K562 (cell line): ENCODE measurements around the gene TRIP12. TPM values are rescaled to one million over a fixed set of nuclear protein-coding genes. Genes with fewer than 3 reads are reported as not detected.

ENCODE experiments used
- ATAC-seq: fragments of 200-7000 bp; cut with Tn5 transposase; 3 replicates; pipeline ENCODE4 v1.9.1; 2020; ENCODE audit warnings: moderate library complexity
- BruUV-seq: library from RNA; stranded (reverse); fragments of 400-500 nt; replicated peaks from 2 replicates; lab custom pipeline; 2021; lab: Mats Ljungman, UMichigan
- CTCF ChIA-PET: fragments of 300-600 bp; formaldehyde crosslinking; extraction: SDS; loops from one replicate; lab custom pipeline; 2021; ENCODE audit warnings: low intra/inter-chr PET ratio; lab: Yijun Ruan, JAX
- POLR2A ChIA-PET: fragments of 300-600, 350-650 bp; sonication (Branson Sonifier 250); formaldehyde crosslinking; extraction: SDS; loops from one replicate; lab custom pipeline; 2021; ENCODE audit warnings: antibody characterized with exemption, inconsistent platforms; lab: Yijun Ruan, JAX
- DNase-seq, 4 experiments: peaks; one replicate each; pipeline versions ENCODE4 v3.0.0 to v3.0.0-alpha.2; 2011 to 2018; ENCODE audit warnings: low spot score in 3 of 4, mixed read lengths in 3 of 4; ENCODE audit errors: extremely low read depth in 1 of 4
- FAIRE-seq: peaks from 2 replicates; lab custom pipeline; 2011; peaks lifted over from hg19 to GRCh38; lab: Jason Lieb, UNC
- H2AFZ ChIP-seq: 2 replicates; pipeline ENCODE4 v1.6.0; 2011; ENCODE audit warnings: low read depth, low read length, control low read depth, inconsistent platforms
- H3K27ac ChIP-seq: fragments of 200-600 bp; 3 replicates; pipeline ENCODE4 v1.8.0; 2011; ENCODE audit warnings: low read depth, mild to moderate bottlenecking, control low read depth, inconsistent platforms, low read length, moderate library complexity, mixed read lengths; ENCODE audit errors: extremely low read depth
- H3K27me3 ChIP-seq, 2 experiments: fragments of 300-600 bp in 1 of 2; 2 replicates in 1 of 2; 3 replicates in 1 of 2; pipeline versions ENCODE4 v1.6.0 to v1.8.0; 2011; ENCODE audit warnings: inconsistent platforms in 2 of 2, low read length in 2 of 2, mild to moderate bottlenecking in 1 of 2, mixed read lengths in 1 of 2, moderate library complexity in 1 of 2; ENCODE audit not compliant: control insufficient read depth in 2 of 2, insufficient read depth in 2 of 2
- H3K36me3 ChIP-seq: fragments of 300-600 bp; 3 replicates; pipeline ENCODE4 v1.8.0; 2011; ENCODE audit warnings: mild to moderate bottlenecking, low read length, inconsistent platforms; ENCODE audit not compliant: control insufficient read depth, insufficient read depth
- H3K4me1 ChIP-seq, 2 experiments: fragments of 200-600 bp in 1 of 2; replicated peaks in 1 of 2; 2 replicates in 1 of 2; 3 replicates in 1 of 2; pipeline versions ENCODE4 v1.5.1 to v1.8.0; 2011; ENCODE audit warnings: inconsistent platforms in 2 of 2, low read length in 2 of 2, mild to moderate bottlenecking in 1 of 2, mixed read lengths in 1 of 2, moderate library complexity in 1 of 2; ENCODE audit not compliant: control insufficient read depth in 2 of 2, insufficient read depth in 2 of 2
- H3K4me2 ChIP-seq: 2 replicates; pipeline ENCODE4 v1.6.1; 2011; ENCODE audit warnings: low read length, control low read depth, inconsistent platforms, mixed read lengths; ENCODE audit not compliant: insufficient read depth
- H3K4me3 ChIP-seq: fragments of 200-600 bp; sonication (generic), shearing (Covaris generic); 2 replicates; pipeline ENCODE4 v1.5.1; 2016; ENCODE audit warnings: control low read depth, inconsistent platforms
- H3K79me2 ChIP-seq: fragments of 200-600 bp; 3 replicates; pipeline ENCODE4 v1.8.0; 2011; ENCODE audit warnings: low read length, inconsistent platforms; ENCODE audit not compliant: control insufficient read depth, insufficient read depth
- H3K9ac ChIP-seq, 2 experiments: 2 replicates each; pipeline versions ENCODE4 v1.6.0 to v1.6.1; 2011; ENCODE audit warnings: low read depth in 2 of 2, low read length in 2 of 2, control low read depth in 1 of 2, inconsistent platforms in 1 of 2, mild to moderate bottlenecking in 1 of 2, mixed read lengths in 1 of 2; ENCODE audit not compliant: insufficient read depth in 1 of 2
- H3K9me1 ChIP-seq: one replicate; pipeline ENCODE4 v1.6.0; 2011; ENCODE audit warnings: inconsistent platforms, mild to moderate bottlenecking, low read length, moderate library complexity; ENCODE audit not compliant: control insufficient read depth, insufficient read depth
- H3K9me3 ChIP-seq: replicated peaks from 2 replicates; pipeline ENCODE4 v1.5.1; 2011; ENCODE audit warnings: low read depth, low read length, inconsistent platforms; ENCODE audit not compliant: control insufficient read depth, insufficient read depth
- H4K20me1 ChIP-seq: replicated peaks from 2 replicates; pipeline ENCODE4 v1.6.1; 2011; ENCODE audit warnings: low read length, inconsistent platforms, mixed read lengths; ENCODE audit not compliant: control insufficient read depth, insufficient read depth
- CCNT2 ChIP-seq: IDR thresholded peaks from 2 replicates; pipeline ENCODE4 v1.6.1; 2011; ENCODE audit warnings: borderline replicate concordance, low read depth, mild to moderate bottlenecking, moderate library complexity, mixed read lengths, low read length; ENCODE audit not compliant: insufficient read length; ENCODE audit errors: extremely low read depth
- CLOCK ChIP-seq: fragments of 250-450 bp; sonication (Bioruptor Pico); IDR thresholded peaks from 2 replicates; pipeline ENCODE4 v1.4.0; 2020; ENCODE audit warnings: mild to moderate bottlenecking, moderate library complexity, borderline replicate concordance
- COPS2 ChIP-seq: fragments of 450-650 bp; conservative IDR thresholded peaks from 2 replicates; pipeline ENCODE4 v1.6.1; 2016; ENCODE audit warnings: mild to moderate bottlenecking, moderate library complexity
- FUS ChIP-seq: fragments of 200-400 bp; formaldehyde crosslinking; optimal IDR thresholded peaks from 2 replicates; pipeline ENCODE3; 2017; ENCODE audit warnings: low read depth, low read length
- HMGN3 ChIP-seq: IDR thresholded peaks from 2 replicates; pipeline ENCODE4 v1.6.1; 2011; ENCODE audit warnings: borderline replicate concordance, low read depth, mild to moderate bottlenecking, mixed read lengths, low read length; ENCODE audit not compliant: insufficient read length; ENCODE audit errors: extremely low read depth
- MTF1 ChIP-seq: fragments of 250-450 bp; sonication (Bioruptor Pico); IDR thresholded peaks from 2 replicates; pipeline ENCODE4 v1.9.0; 2021; ENCODE audit warnings: moderate library complexity, mild to moderate bottlenecking, inconsistent platforms, borderline replicate concordance
- NCOA1 ChIP-seq: fragments of 450-650 bp; IDR thresholded peaks from 2 replicates; pipeline ENCODE4 v1.6.1; 2016; ENCODE audit warnings: low read depth
- NEUROD1 ChIP-seq: fragments of 150-350 bp; IDR thresholded peaks from 2 replicates; pipeline ENCODE4 v1.6.1; 2014; ENCODE audit warnings: borderline replicate concordance, low read length, low read depth; ENCODE audit not compliant: partially characterized antibody
- NFATC3 ChIP-seq: fragments of 450-650 bp; IDR thresholded peaks from 2 replicates; pipeline ENCODE4 v1.6.1; 2017; ENCODE audit warnings: mild to moderate bottlenecking
- POLR2B ChIP-seq: fragments of 450-650 bp; IDR thresholded peaks from 2 replicates; pipeline ENCODE4 v1.6.1; 2018; ENCODE audit warnings: low read depth; ENCODE audit not compliant: partially characterized antibody
- PPARD ChIP-seq: fragments of 250-450 bp; sonication (Bioruptor Pico); IDR thresholded peaks from 2 replicates; pipeline ENCODE4 v1.8.0; 2022; ENCODE audit warnings: inconsistent platforms, mild to moderate bottlenecking, moderate library complexity
- TCFL5 ChIP-seq: fragments of 250-450 bp; sonication (Bioruptor Pico); conservative IDR thresholded peaks from 2 replicates; pipeline ENCODE4 v1.6.1; 2021; ENCODE audit warnings: mild to moderate bottlenecking, moderate library complexity, matching md5 sums
- XRCC4 ChIP-seq: IDR thresholded peaks from one replicate; pipeline ENCODE4 v1.6.1; 2011; ENCODE audit not compliant: insufficient read depth, insufficient read length; ENCODE audit errors: extremely low read depth
- ZBTB17 ChIP-seq: fragments of 450-650 bp; formaldehyde crosslinking; IDR thresholded peaks from 2 replicates; pipeline ENCODE4 v1.4.0; 2020; ENCODE audit warnings: mild to moderate bottlenecking
- ZBTB8A ChIP-seq: fragments of 450-650 bp; IDR thresholded peaks from 2 replicates; pipeline ENCODE4 v1.6.1; 2018; ENCODE audit warnings: mild to moderate bottlenecking, moderate library complexity; ENCODE audit not compliant: partially characterized antibody
- ZFP1 ChIP-seq: fragments of 450-650 bp; formaldehyde crosslinking; IDR thresholded peaks from 2 replicates; pipeline ENCODE4 v1.4.0; 2020; ENCODE audit warnings: mild to moderate bottlenecking, mixed read lengths
- ZNF3 ChIP-seq: fragments of 250-450 bp; sonication (Bioruptor Pico); IDR thresholded peaks from 2 replicates; pipeline ENCODE4 v1.5.0; 2021; ENCODE audit warnings: mild to moderate bottlenecking, moderate library complexity
- ZNF431 ChIP-seq: sonication (generic); formaldehyde crosslinking; IDR thresholded peaks from 2 replicates; pipeline ENCODE4 v1.8.0; 2022; ENCODE audit warnings: mild to moderate bottlenecking, missing genetic modification reagents
- ZNF830 ChIP-seq: fragments of 250-450 bp; sonication (Bioruptor Pico); IDR thresholded peaks from 2 replicates; pipeline ENCODE4 v1.5.0; 2021; ENCODE audit warnings: mild to moderate bottlenecking
- WGBS: fragments of 100-300 bp; shearing (Covaris generic); methylation state at CpG from one replicate; pipeline ENCODE4 v1.1.6; 2016; ENCODE audit warnings: low coverage, mixed read lengths; ENCODE audit not compliant: insufficient coverage; ENCODE audit errors: missing lambda C conversion rate; 5-methylcytosine and 5-hydroxymethylcytosine counted together
- in situ Hi-C: fragments of 300-500 bp; cut with MboI; formaldehyde crosslinking; loops from 4 replicates; pipeline ENCODE4 v1.15.0; 2018; ENCODE audit warnings: inconsistent platforms, mixed read lengths
- intact Hi-C: fragments of 100-400 bp; cut with micrococcal nuclease; formaldehyde crosslinking; loops from 2 replicates; pipeline ENCODE4 v1.14.2; 2022
- polyA plus RNA-seq, 8 experiments: library from polyadenylated mRNA; depleted of rRNA in 4 of 8; stranded (reverse) in 5 of 8; unstranded in 3 of 8; fragments of >200 nt; fragmentation: Nextera tagmentation in 2 of 8; fragmentation: Illumina TruSeq in 1 of 8; extraction: Ambion mirVana in 2 of 8; extraction: Trizol in 1 of 8; gene quantifications; 2 replicates each; pipeline versions ENCODE4 v1.2.1 to v1.2.3, GENCODE V29; 2011 to 2014; ENCODE audit warnings: inconsistent platforms in 1 of 8, missing spikeins in 1 of 8
- total RNA-seq, 7 experiments: library from RNA; depleted of rRNA in 6 of 7; stranded (reverse); fragments of >200 nt in 6 of 7; fragmentation: Illumina TruSeq in 2 of 7; extraction: Trizol in 2 of 7; gene quantifications; 2 replicates each; pipeline versions ENCODE4 v1.2.1 to v1.2.3, GENCODE V29; 2011 to 2021; ENCODE audit warnings: low replicate concordance in 1 of 7

Gene TRIP12
- total and polyA plus RNA-seq, 9 of the 15 experiments (the other 6 are each of a cell fraction or from before 2014, with no cell fraction given), result 15.2 to 131 (median 80.1) TPM

DNA sequence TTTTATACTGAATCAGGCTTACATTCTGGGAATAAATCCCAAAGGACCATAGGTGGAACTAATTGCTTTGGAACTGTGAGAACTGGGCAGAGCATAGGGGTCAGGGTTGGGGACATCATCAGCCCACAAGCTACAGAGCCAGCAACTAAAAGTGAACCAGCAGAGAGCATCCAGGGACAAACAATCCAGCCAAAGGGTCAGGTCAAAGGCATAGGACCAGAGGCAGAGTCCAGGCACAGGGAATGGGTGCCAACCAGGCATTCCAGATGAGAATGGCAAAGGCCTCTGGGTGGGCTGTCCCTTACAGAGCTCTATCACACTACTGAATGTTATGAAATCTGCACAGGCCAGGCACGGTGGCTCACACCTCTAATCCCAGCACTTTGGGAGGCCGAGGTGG lies 195.2 kb downstream of the TRIP12 start:
- FAIRE-seq (no peak), DNase-seq (no peak)
- BruUV-seq, result no TSS peak
- H3K9me3 ChIP-seq, result no peaks in the 10 kb centered on the region
- no peak overlapping the region for H3K9ac ChIP-seq
- intact Hi-C loops (no loop called here), in situ Hi-C loops (no loop called here)
- no peaks in the 10 kb centered on the region for H3K4me1 ChIP-seq
- H3K36me3 ChIP-seq, result no peaks in the 10 kb centered on the region
- H4K20me1 ChIP-seq, result no peaks in the 10 kb centered on the region
- no peak overlapping the region for H3K4me3 ChIP-seq
- CTCF ChIA-PET, result no interaction called here
- WGBS, result 0% methylated on average over 1 of the region's 2 CpGs
- H3K79me2 ChIP-seq, result no peaks in the 10 kb centered on the region
- H3K9me1 ChIP-seq, result no peaks in the 10 kb centered on the region
- H3K27ac ChIP-seq, result no peak overlapping the region
- TF ChIP-seq PPARD (CRISPR knock-in tag) (no peak), CCNT2 (no peak), ZNF431 (CRISPR knock-in tag) (no peak), ZFP1 (CRISPR knock-in tag) (no peak), ZBTB17 (CRISPR knock-in tag) (no peak), NCOA1 (no peak), HMGN3 (no peak), POLR2B (no peak), CLOCK (CRISPR knock-in tag) (no peak), TCFL5 (CRISPR knock-in tag) (no peak), NFATC3 (no peak), FUS (no peak), NEUROD1 (no peak), ZNF830 (CRISPR knock-in tag) (no peak), COPS2 (no peak), ZNF3 (CRISPR knock-in tag) (no peak), XRCC4 (no peak), MTF1 (CRISPR knock-in tag) (no peak), ZBTB8A (no peak)
- TF ChIP-seq, all 486 proteins: peak for 0
- ATAC-seq, result no peak
- H3K27me3 ChIP-seq, result no peaks in the 10 kb centered on the region; a peak in 1 of 5 replicates
- H3K4me2 ChIP-seq, result no peak overlapping the region
- H2AFZ ChIP-seq, result no peak overlapping the region
- POLR2A ChIA-PET, result no interaction called here
